Panc1 (cell line): ENCODE data around the gene ERF.

ENCODE experiments used
- CTCF ChIP-seq: fragments of 450-650 bp; IDR thresholded peaks from 2 replicates; pipeline ENCODE4 v1.5.1; 2017; ENCODE audit warnings: mild to moderate bottlenecking
- POLR2AphosphoS5 ChIP-seq: IDR thresholded peaks from 2 replicates; pipeline ENCODE4 v1.6.1; 2012; ENCODE audit warnings: mild to moderate bottlenecking, low read depth, low read length, moderate library complexity
- SIN3A ChIP-seq: IDR thresholded peaks from 2 replicates; pipeline ENCODE4 v1.6.1; 2012; ENCODE audit warnings: low read depth, mild to moderate bottlenecking, low read length, moderate library complexity, borderline replicate concordance; ENCODE audit not compliant: insufficient read depth
- TCF7L2 ChIP-seq: IDR thresholded peaks from 2 replicates; pipeline ENCODE4 v1.6.1; 2011; ENCODE audit warnings: mild to moderate bottlenecking, low read depth, low read length, inconsistent platforms

GRCh38 chr19:42287017-42287826, 32.3 kb upstream of the ERF start:
- no peak for TF ChIP-seq CTCF
- no peak for TF ChIP-seq SIN3A
- no peak for TF ChIP-seq TCF7L2
- TF ChIP-seq POLR2AphosphoS5 = no peak
